Spleen (tissue), 7 donors: ENCODE results near the gene SOX30.
"Not testable (repeated sequence)": the region's sequence is repeated elsewhere in the genome, so short reads cannot be mapped to it uniquely, and the experiment has no call there.

Source experiments
- POLR2AphosphoS5 ChIP-seq, 3 donors: sonication (generic); formaldehyde crosslinking; IDR thresholded peaks; one replicate each; pipeline ENCODE4 v1.5.1; 2017; ENCODE audit warnings: antibody characterized with exemption in 3 of 3
- TF ChIP-seq, protein P1 (sequence below), 11 experiments: fragments of 200-600 bp in 7 of 11; fragments of 450-650 bp in 4 of 11; sonication (generic) in 4 of 11; IDR thresholded peaks in 8 of 11; conservative IDR thresholded peaks in 3 of 11; 1 replicate in 7 of 11; 2 replicates in 4 of 11; pipeline versions ENCODE4 v1.4.0 to v1.8.0; 2016 to 2021; ENCODE audit warnings: antibody characterized with exemption in 11 of 11, inconsistent platforms in 4 of 11, mild to moderate bottlenecking in 1 of 11
- donor health status: DM: no; HTN: no; CAD: no; lungs with moderate emphysema.
- donor health status: DM: no; HTN: no; CAD: no.
- donor health status: DM: no; HTN: no; CAD: no.

DNA sequence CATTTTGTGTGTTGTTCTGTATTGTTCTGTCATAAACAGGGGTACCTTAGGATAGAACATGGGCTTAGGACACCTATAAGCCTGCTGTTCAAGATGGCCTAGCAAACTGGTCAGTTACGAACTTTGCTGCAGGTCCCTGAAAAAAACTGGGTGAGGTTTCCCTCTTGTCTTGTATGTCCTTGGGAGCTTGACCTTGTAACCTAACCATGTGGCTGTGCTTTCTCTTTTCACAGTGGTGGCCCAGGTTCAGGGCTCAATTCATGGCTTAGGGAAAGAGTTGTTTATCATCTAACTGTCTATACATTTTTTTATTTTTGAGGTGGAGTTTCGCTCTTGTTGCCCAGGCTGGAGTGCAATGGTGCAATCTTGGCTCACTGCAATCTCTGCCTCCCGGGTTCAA, 43.9 kb upstream of the SOX30 start:
- TF ChIP-seq, protein P1, sequence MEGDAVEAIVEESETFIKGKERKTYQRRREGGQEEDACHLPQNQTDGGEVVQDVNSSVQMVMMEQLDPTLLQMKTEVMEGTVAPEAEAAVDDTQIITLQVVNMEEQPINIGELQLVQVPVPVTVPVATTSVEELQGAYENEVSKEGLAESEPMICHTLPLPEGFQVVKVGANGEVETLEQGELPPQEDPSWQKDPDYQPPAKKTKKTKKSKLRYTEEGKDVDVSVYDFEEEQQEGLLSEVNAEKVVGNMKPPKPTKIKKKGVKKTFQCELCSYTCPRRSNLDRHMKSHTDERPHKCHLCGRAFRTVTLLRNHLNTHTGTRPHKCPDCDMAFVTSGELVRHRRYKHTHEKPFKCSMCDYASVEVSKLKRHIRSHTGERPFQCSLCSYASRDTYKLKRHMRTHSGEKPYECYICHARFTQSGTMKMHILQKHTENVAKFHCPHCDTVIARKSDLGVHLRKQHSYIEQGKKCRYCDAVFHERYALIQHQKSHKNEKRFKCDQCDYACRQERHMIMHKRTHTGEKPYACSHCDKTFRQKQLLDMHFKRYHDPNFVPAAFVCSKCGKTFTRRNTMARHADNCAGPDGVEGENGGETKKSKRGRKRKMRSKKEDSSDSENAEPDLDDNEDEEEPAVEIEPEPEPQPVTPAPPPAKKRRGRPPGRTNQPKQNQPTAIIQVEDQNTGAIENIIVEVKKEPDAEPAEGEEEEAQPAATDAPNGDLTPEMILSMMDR (IDR thresholded peaks at IDR 0.05 in 8 of 11, conservative IDR thresholded peaks at IDR 0.05 in 3 of 11): not testable (repeated sequence)
- TF ChIP-seq POLR2AphosphoS5 (IDR thresholded peaks at IDR 0.05): not testable (repeated sequence)
